Measurements from ENCODE around the gene NAA60. TPM values are rescaled to one million over a fixed set of nuclear protein-coding genes. Genes with fewer than 3 reads are reported as not detected.
A peak's percentile ranks its signal among the peaks of the same experiment; 100 is the strongest.

The NAA60 gene
- total and polyA plus RNA-seq, 2 experiments from 2014 or later, result 32.4 to 36.5 TPM

DNA sequence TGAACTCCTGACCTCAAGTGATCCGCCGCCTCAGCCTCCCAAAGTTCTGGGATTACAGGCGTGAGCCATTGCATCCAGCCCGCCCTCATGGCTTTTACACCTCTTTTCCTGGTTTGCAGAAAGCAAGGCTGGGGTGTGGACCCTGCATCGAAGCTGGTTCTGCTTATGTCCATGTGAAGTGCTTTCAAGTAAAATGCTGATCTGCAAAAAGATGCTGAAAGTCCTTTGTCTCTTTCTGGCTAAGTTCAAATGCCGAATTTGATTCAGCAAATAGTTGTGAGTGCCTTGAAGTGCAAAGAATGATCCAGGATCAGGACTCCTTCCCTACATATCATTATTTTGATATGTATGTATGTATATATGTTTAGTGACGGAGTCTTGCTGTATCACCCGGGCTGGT is 17.1 kb downstream of the NAA60 start:
- H3K79me2 ChIP-seq (replicated peaks; ENCODE audit: insufficient read depth), result peaks cover 68% of the 10 kb centered on the region
- H3K27ac Mint-ChIP-seq, result no peak overlapping the region
- H3K4me1 Mint-ChIP-seq, result peaks cover 46% of the 10 kb centered on the region
- no peaks in the 10 kb centered on the region for H3K27me3 ChIP-seq (ENCODE audit: insufficient read depth)
- DNase-seq (ENCODE audit: low spot score) (no peak), ATAC-seq (no peak)
- H3K4me2 ChIP-seq, result peak overlapping the region; percentile 23
- no peak overlapping the region for H3K4me3 ChIP-seq
- peaks cover 25% of the 10 kb centered on the region for H3K27me3 Mint-ChIP-seq (ENCODE audit: insufficient read depth, low read depth, poor library complexity)
- no peaks in the 10 kb centered on the region for H3K36me3 ChIP-seq (ENCODE audit: insufficient read depth)
- no peaks in the 10 kb centered on the region; the same call in 2 of the 3 replicates for H3K9me3 Mint-ChIP-seq
- H4K20me1 ChIP-seq (replicated peaks; ENCODE audit: insufficient read depth), result peaks cover 34% of the 10 kb centered on the region
- H3F3A ChIP-seq (replicated peaks; ENCODE audit: low read depth), result peaks cover 11% of the 10 kb centered on the region
- no peak overlapping the region for H2AFZ ChIP-seq
- no peak overlapping the region; the same call in 1 of the 3 replicates for H3K4me3 Mint-ChIP-seq
- no peaks in the 10 kb centered on the region for H3K9me2 ChIP-seq (ENCODE audit: insufficient read depth)
- TF ChIP-seq EZH2 (IDR thresholded peaks at IDR 0.05; ENCODE audit: low read depth, unreplicated experiment) (no peak), EZH2phosphoT487 (IDR thresholded peaks at IDR 0.05; ENCODE audit: unreplicated experiment) (no peak), NANOG (IDR thresholded peaks at IDR 0.05; ENCODE audit: borderline replicate concordance) (no peak), CREB1 (CRISPR knock-in tag; IDR thresholded peaks at IDR 0.05; ENCODE audit: low read depth) (no peak), ZNF331 (CRISPR knock-in tag; IDR thresholded peaks at IDR 0.05; ENCODE audit: low read depth) (no peak), ZNF114 (CRISPR knock-in tag; IDR thresholded peaks at IDR 0.05) (no peak), POLR2AphosphoS5 (IDR thresholded peaks at IDR 0.05; ENCODE audit: low read depth) (no peak), JUNB (IDR thresholded peaks at IDR 0.05; ENCODE audit: unreplicated experiment) (no peak), STAT1 (IDR thresholded peaks at IDR 0.05; ENCODE audit: unreplicated experiment) (no peak)
- TF ChIP-seq, protein P1, sequence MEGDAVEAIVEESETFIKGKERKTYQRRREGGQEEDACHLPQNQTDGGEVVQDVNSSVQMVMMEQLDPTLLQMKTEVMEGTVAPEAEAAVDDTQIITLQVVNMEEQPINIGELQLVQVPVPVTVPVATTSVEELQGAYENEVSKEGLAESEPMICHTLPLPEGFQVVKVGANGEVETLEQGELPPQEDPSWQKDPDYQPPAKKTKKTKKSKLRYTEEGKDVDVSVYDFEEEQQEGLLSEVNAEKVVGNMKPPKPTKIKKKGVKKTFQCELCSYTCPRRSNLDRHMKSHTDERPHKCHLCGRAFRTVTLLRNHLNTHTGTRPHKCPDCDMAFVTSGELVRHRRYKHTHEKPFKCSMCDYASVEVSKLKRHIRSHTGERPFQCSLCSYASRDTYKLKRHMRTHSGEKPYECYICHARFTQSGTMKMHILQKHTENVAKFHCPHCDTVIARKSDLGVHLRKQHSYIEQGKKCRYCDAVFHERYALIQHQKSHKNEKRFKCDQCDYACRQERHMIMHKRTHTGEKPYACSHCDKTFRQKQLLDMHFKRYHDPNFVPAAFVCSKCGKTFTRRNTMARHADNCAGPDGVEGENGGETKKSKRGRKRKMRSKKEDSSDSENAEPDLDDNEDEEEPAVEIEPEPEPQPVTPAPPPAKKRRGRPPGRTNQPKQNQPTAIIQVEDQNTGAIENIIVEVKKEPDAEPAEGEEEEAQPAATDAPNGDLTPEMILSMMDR (conservative IDR thresholded peaks at IDR 0.05; ENCODE audit: low read depth in 2 of 2), result no peak
- TF ChIP-seq, protein P2, sequence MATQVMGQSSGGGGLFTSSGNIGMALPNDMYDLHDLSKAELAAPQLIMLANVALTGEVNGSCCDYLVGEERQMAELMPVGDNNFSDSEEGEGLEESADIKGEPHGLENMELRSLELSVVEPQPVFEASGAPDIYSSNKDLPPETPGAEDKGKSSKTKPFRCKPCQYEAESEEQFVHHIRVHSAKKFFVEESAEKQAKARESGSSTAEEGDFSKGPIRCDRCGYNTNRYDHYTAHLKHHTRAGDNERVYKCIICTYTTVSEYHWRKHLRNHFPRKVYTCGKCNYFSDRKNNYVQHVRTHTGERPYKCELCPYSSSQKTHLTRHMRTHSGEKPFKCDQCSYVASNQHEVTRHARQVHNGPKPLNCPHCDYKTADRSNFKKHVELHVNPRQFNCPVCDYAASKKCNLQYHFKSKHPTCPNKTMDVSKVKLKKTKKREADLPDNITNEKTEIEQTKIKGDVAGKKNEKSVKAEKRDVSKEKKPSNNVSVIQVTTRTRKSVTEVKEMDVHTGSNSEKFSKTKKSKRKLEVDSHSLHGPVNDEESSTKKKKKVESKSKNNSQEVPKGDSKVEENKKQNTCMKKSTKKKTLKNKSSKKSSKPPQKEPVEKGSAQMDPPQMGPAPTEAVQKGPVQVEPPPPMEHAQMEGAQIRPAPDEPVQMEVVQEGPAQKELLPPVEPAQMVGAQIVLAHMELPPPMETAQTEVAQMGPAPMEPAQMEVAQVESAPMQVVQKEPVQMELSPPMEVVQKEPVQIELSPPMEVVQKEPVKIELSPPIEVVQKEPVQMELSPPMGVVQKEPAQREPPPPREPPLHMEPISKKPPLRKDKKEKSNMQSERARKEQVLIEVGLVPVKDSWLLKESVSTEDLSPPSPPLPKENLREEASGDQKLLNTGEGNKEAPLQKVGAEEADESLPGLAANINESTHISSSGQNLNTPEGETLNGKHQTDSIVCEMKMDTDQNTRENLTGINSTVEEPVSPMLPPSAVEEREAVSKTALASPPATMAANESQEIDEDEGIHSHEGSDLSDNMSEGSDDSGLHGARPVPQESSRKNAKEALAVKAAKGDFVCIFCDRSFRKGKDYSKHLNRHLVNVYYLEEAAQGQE (IDR thresholded peaks at IDR 0.05; ENCODE audit: unreplicated experiment), result no peak
- TF ChIP-seq, protein P3, sequence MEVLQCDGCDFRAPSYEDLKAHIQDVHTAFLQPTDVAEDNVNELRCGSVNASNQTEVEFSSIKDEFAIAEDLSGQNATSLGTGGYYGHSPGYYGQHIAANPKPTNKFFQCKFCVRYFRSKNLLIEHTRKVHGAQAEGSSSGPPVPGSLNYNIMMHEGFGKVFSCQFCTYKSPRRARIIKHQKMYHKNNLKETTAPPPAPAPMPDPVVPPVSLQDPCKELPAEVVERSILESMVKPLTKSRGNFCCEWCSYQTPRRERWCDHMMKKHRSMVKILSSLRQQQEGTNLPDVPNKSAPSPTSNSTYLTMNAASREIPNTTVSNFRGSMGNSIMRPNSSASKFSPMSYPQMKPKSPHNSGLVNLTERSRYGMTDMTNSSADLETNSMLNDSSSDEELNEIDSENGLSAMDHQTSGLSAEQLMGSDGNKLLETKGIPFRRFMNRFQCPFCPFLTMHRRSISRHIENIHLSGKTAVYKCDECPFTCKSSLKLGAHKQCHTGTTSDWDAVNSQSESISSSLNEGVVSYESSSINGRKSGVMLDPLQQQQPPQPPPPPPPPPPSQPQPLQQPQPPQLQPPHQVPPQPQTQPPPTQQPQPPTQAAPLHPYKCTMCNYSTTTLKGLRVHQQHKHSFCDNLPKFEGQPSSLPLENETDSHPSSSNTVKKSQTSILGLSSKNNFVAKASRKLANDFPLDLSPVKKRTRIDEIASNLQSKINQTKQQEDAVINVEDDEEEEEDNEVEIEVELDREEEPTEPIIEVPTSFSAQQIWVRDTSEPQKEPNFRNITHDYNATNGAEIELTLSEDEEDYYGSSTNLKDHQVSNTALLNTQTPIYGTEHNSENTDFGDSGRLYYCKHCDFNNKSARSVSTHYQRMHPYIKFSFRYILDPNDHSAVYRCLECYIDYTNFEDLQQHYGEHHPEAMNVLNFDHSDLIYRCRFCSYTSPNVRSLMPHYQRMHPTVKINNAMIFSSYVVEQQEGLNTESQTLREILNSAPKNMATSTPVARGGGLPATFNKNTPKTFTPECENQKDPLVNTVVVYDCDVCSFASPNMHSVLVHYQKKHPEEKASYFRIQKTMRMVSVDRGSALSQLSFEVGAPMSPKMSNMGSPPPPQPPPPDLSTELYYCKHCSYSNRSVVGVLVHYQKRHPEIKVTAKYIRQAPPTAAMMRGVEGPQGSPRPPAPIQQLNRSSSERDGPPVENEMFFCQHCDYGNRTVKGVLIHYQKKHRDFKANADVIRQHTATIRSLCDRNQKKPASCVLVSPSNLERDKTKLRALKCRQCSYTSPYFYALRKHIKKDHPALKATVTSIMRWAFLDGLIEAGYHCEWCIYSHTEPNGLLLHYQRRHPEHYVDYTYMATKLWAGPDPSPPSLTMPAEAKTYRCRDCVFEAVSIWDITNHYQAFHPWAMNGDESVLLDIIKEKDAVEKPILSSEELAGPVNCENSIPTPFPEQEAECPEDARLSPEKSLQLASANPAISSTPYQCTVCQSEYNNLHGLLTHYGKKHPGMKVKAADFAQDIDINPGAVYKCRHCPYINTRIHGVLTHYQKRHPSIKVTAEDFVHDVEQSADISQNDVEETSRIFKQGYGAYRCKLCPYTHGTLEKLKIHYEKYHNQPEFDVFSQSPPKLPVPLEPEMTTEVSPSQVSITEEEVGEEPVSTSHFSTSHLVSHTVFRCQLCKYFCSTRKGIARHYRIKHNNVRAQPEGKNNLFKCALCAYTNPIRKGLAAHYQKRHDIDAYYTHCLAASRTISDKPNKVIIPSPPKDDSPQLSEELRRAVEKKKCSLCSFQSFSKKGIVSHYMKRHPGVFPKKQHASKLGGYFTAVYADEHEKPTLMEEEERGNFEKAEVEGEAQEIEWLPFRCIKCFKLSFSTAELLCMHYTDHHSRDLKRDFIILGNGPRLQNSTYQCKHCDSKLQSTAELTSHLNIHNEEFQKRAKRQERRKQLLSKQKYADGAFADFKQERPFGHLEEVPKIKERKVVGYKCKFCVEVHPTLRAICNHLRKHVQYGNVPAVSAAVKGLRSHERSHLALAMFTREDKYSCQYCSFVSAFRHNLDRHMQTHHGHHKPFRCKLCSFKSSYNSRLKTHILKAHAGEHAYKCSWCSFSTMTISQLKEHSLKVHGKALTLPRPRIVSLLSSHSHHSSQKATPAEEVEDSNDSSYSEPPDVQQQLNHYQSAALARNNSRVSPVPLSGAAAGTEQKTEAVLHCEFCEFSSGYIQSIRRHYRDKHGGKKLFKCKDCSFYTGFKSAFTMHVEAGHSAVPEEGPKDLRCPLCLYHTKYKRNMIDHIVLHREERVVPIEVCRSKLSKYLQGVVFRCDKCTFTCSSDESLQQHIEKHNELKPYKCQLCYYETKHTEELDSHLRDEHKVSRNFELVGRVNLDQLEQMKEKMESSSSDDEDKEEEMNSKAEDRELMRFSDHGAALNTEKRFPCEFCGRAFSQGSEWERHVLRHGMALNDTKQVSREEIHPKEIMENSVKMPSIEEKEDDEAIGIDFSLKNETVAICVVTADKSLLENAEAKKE (CRISPR knock-in tag; IDR thresholded peaks at IDR 0.05), result no peak
- TF ChIP-seq, protein P4, sequence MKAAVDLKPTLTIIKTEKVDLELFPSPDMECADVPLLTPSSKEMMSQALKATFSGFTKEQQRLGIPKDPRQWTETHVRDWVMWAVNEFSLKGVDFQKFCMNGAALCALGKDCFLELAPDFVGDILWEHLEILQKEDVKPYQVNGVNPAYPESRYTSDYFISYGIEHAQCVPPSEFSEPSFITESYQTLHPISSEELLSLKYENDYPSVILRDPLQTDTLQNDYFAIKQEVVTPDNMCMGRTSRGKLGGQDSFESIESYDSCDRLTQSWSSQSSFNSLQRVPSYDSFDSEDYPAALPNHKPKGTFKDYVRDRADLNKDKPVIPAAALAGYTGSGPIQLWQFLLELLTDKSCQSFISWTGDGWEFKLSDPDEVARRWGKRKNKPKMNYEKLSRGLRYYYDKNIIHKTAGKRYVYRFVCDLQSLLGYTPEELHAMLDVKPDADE (IDR thresholded peaks at IDR 0.05), result no peak
- peaks cover 51% of the 10 kb centered on the region for H3K4me1 ChIP-seq (ENCODE audit: insufficient read depth)
- 0 out of 3 replicates have a peak, but pooled peaks cover 3% of the 10 kb centered on the region for H3K36me3 Mint-ChIP-seq (ENCODE audit: low read depth)
- no peak overlapping the region for H3K27ac ChIP-seq (ENCODE audit: low read depth)

Measured in GM23338 (cell line).